GM19395 (cell line): ENCODE data around the gene PANX2.
"Not testable (repeated sequence)": the region's sequence is repeated elsewhere in the genome, so short reads cannot be mapped to it uniquely, and the experiment has no call there.

ENCODE experiments used
- ATAC-seq: cut with Tn5 transposase; IDR thresholded peaks from one replicate; pipeline ENCODE4 v1.9.1; 2021; ENCODE audit warnings: mild to moderate bottlenecking, moderate library complexity; ENCODE audit not compliant: unreplicated experiment

The PANX2 gene

GRCh38 chr22:50170453-50171318 is at the start of gene PANX2:
TSS of gene PANX2 (plus strand) at chr22:50170731. CDS start at chr22:50170731, 0 bp downstream.
- ATAC-seq: no peak

GRCh38 chr22:50121202-50121740 is 49.3 kb upstream of the PANX2 start:
- ATAC-seq: no peak

- ATAC-seq: no peak
Measured at GRCh38 chr22:50123119-50123518, 47.4 kb upstream of the PANX2 start.

GRCh38 chr22:50125029-50125428 is 45.5 kb upstream of the PANX2 start:
- no peak for ATAC-seq

- no peak for ATAC-seq
Measured at GRCh38 chr22:50129121-50129736, 41.3 kb upstream of the PANX2 start.

GRCh38 chr22:50131894-50132293 is 38.6 kb upstream of the PANX2 start:
- ATAC-seq: no peak

- ATAC-seq: no peak
Measured at GRCh38 chr22:50134481-50134880, 36.0 kb upstream of the PANX2 start.

- no peak for ATAC-seq
Measured at GRCh38 chr22:50136581-50137015, 33.9 kb upstream of the PANX2 start.

GRCh38 chr22:50137277-50137676 is 33.3 kb upstream of the PANX2 start:
- not testable (repeated sequence) for ATAC-seq

- ATAC-seq: no peak
Measured at GRCh38 chr22:50138041-50138440, 32.5 kb upstream of the PANX2 start.

- ATAC-seq: no peak
Measured at GRCh38 chr22:50138988-50139387, 31.5 kb upstream of the PANX2 start.

GRCh38 chr22:50139843-50140415 is 30.6 kb upstream of the PANX2 start:
- ATAC-seq: no peak

- no peak for ATAC-seq
Measured at GRCh38 chr22:50140615-50141014, 29.9 kb upstream of the PANX2 start.

- no peak for ATAC-seq
Measured at GRCh38 chr22:50141462-50141861, 29.1 kb upstream of the PANX2 start.

- no peak for ATAC-seq
Measured at GRCh38 chr22:50141891-50142363, 28.6 kb upstream of the PANX2 start.

GRCh38 chr22:50143096-50143495 is 27.4 kb upstream of the PANX2 start:
- ATAC-seq: no peak

GRCh38 chr22:50144005-50144614 is 26.4 kb upstream of the PANX2 start:
- no peak for ATAC-seq

GRCh38 chr22:50145721-50146438 is 24.7 kb upstream of the PANX2 start:
- no peak for ATAC-seq

- ATAC-seq: no peak
Measured at GRCh38 chr22:50146439-50147238, 23.9 kb upstream of the PANX2 start.
